Vagina (tissue), 2 donors: ENCODE data around the gene DCAF8. TPM values are rescaled to one million over a fixed set of nuclear protein-coding genes. Genes with fewer than 3 reads are reported as not detected.
A peak's percentile ranks its signal among the peaks of the same experiment; 100 is the strongest.

Source experiments
- DNase-seq, 2 donors: peaks; one replicate each; pipeline ENCODE4 v3.0.0-alpha.2; 2017; ENCODE audit errors: extremely low spot score in 2 of 2
- H3K27ac ChIP-seq: fragments of 200-600 bp; sonication (generic); one replicate; pipeline ENCODE4 v1.5.1; 2019
- H3K27me3 ChIP-seq: fragments of 200-600 bp; sonication (generic); one replicate; pipeline ENCODE4 v1.5.1; 2019
- H3K36me3 ChIP-seq, 2 donors: fragments of 200-600 bp; sonication (generic); one replicate each; pipeline ENCODE4 v1.5.1; 2017 to 2019
- H3K4me1 ChIP-seq: fragments of 200-600 bp; sonication (generic); one replicate; pipeline ENCODE4 v1.5.1; 2019
- H3K4me3 ChIP-seq, 2 donors: fragments of 200-600 bp; sonication (generic); 1 replicate in 1 of 2; 2 replicates in 1 of 2; pipeline ENCODE4 v1.5.1; 2016 to 2019
- H3K9me3 ChIP-seq: fragments of 200-600 bp; sonication (generic); one replicate; pipeline ENCODE4 v1.5.1; 2019
- POLR2A ChIP-seq, 2 donors: fragments of 450-650 bp; IDR thresholded peaks; one replicate each; pipeline ENCODE4 v1.6.1; 2017; ENCODE audit warnings: antibody characterized with exemption in 2 of 2, mild to moderate bottlenecking in 2 of 2, moderate library complexity in 2 of 2
- POLR2AphosphoS5 ChIP-seq, 2 donors: sonication (generic); formaldehyde crosslinking; IDR thresholded peaks; one replicate each; pipeline ENCODE4 v1.9.0; 2017; ENCODE audit warnings: antibody characterized with exemption in 2 of 2, mild to moderate bottlenecking in 2 of 2, low read depth in 1 of 2; ENCODE audit not compliant: insufficient read depth in 1 of 2
- intact Hi-C: fragments of 100-400 bp; cut with DNase I; formaldehyde crosslinking; loops from one replicate; pipeline ENCODE4 v1.15.1; 2023
- total RNA-seq: library from RNA; depleted of rRNA; stranded (reverse); fragments of >200 nt; gene quantifications from one replicate; pipeline ENCODE4 v1.2.3, GENCODE V29; 2016
- TF ChIP-seq, protein P1 (sequence below), 3 experiments: fragments of 450-650 bp in 2 of 3; fragments of 200-600 bp in 1 of 3; sonication (generic) in 1 of 3; IDR thresholded peaks; one replicate each; pipeline ENCODE4 v1.5.1; 2017 to 2019; ENCODE audit warnings: antibody characterized with exemption in 3 of 3, mild to moderate bottlenecking in 2 of 3, moderate library complexity in 2 of 3

The DCAF8 gene
- total RNA-seq, 1 donor from 2014 or later: 145 TPM

DNA sequence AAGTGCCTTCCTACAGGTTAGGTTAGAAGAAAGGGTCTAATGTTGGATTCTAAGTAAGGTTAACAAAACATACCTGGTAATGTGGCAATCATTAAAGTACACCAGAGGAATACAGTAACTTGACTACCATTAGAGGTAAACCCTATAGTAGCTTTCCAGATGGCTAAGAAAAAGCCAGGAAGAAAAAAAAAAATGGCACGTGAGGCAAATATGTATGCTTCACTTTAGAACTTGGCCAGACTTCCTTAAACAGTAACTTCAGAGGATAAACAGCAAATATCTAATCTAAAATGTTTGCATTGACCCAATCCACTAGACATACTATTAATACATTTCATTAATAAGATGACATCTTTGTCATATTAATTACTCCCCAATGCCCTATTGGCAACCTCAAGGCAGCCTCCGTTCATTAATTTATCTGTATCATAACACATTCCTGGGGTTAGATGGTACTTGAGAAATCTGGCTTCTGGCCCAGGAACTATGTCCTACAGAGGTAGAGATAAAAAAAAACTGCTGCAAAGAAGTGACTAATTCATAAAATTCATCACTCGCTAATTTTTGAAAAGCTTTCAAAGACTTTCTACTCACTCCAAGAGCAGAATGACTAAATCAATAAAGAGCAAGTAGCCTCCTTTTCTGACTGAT lies 5.8 kb downstream of the DCAF8 start:
- H3K9me3 ChIP-seq: no peaks in the 10 kb centered on the region
- DNase-seq: no peak
- no peak for TF ChIP-seq POLR2A (IDR thresholded peaks at IDR 0.05)
- TF ChIP-seq, protein P1, sequence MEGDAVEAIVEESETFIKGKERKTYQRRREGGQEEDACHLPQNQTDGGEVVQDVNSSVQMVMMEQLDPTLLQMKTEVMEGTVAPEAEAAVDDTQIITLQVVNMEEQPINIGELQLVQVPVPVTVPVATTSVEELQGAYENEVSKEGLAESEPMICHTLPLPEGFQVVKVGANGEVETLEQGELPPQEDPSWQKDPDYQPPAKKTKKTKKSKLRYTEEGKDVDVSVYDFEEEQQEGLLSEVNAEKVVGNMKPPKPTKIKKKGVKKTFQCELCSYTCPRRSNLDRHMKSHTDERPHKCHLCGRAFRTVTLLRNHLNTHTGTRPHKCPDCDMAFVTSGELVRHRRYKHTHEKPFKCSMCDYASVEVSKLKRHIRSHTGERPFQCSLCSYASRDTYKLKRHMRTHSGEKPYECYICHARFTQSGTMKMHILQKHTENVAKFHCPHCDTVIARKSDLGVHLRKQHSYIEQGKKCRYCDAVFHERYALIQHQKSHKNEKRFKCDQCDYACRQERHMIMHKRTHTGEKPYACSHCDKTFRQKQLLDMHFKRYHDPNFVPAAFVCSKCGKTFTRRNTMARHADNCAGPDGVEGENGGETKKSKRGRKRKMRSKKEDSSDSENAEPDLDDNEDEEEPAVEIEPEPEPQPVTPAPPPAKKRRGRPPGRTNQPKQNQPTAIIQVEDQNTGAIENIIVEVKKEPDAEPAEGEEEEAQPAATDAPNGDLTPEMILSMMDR (IDR thresholded peaks at IDR 0.05): no peak
- no peak for TF ChIP-seq POLR2AphosphoS5 (IDR thresholded peaks at IDR 0.05; ENCODE audit: insufficient read depth in 1 of 2, low read depth in 1 of 2)
- intact Hi-C loops: loop anchor here (10.0 kb wide), 1 partner anchor 52 kb away; the partner anchor contains the start of gene PEA15
- peaks cover 51% of the 10 kb centered on the region for H3K4me1 ChIP-seq
- no peaks in the 10 kb centered on the region for H3K36me3 ChIP-seq
- H3K4me3 ChIP-seq: no peak overlapping the region
- no peaks in the 10 kb centered on the region for H3K27me3 ChIP-seq
- H3K27ac ChIP-seq: no peak overlapping the region

DNA sequence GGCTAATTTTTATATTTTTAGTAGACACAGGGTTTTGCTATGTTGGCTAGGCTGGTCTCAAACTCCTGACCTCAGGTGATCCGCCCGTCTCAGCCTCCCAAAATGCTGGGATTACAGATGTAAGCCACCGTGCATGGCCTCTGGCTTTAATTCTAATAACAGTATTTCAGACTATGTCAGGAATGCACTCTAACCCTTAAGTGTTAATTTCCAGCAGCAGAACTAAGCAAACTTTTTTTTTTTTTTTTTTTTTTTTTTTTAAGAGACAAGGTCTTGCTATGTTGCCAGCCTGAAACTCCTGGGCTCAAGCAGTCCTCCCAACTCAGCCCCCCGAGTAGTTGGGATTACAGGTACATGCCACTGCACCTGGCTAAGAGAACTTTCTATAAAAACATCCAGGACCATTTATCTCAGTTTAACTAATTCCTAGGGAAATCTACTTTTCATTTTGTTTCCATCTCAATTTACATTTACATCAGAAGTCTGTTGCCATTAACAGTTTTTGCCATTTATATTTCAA lies 6.5 kb downstream of the DCAF8 start:
- no peaks in the 10 kb centered on the region for H3K27me3 ChIP-seq
- no peak overlapping the region for H3K4me3 ChIP-seq
- H3K4me1 ChIP-seq: peaks cover 51% of the 10 kb centered on the region
- intact Hi-C loops: loop anchor here (10.0 kb wide), 1 partner anchor 51 kb away; the partner anchor contains the start of gene PEA15
- H3K36me3 ChIP-seq: no peaks in the 10 kb centered on the region
- DNase-seq: no peak
- H3K9me3 ChIP-seq: no peaks in the 10 kb centered on the region
- H3K27ac ChIP-seq: no peak overlapping the region
- TF ChIP-seq POLR2A (IDR thresholded peaks at IDR 0.05): no peak
- TF ChIP-seq, protein P1 (IDR thresholded peaks at IDR 0.05): no peak
- no peak for TF ChIP-seq POLR2AphosphoS5 (IDR thresholded peaks at IDR 0.05; ENCODE audit: insufficient read depth in 1 of 2, low read depth in 1 of 2)

DNA sequence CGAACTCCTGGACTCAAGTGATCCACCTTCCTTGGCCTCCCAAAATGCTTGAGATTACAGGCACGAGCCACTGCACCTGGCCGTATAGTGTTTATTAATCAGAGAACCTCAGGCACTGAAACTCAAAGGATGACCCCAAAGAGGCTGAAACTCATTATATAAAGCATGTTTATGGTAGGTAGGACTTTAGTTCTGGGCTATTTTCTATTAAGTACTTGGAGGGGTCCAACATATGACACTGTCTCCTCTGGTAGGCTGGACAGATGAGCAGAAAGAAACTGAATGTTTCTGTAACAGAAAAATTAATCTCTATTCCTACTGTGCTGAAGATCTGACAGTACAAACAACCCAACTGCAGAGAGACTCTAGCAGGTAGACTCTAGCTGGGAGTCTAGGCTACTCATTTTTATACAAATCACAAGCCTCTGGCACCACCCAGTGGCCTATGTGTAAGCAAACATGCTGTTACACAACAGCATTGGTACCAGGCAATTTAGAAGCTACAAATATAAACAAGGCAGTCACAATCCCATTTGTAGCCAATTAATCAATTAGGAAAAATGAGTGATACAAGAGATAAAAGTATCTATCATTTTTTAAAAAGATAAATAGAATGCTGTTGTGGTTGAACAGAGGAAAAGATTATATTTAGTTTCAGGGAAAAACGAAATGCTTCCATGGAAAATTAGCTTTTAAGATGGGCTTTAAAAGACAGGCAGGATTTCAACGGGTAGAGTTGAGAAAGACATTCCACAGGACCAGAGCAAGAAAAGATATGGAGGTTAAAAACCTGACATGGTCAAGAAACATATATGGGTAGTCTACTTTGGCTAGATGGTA lies 10.4 kb downstream of the DCAF8 start:
- Histone ChIP-seq H3K36me3 (no peaks in the 10 kb centered on the region), H3K4me3 (no peak overlapping the region), H3K4me1 (peaks cover 25% of the 10 kb centered on the region), H3K9me3 (no peaks in the 10 kb centered on the region), H3K27me3 (no peaks in the 10 kb centered on the region), H3K27ac (peak overlapping the region; percentile 27)
- intact Hi-C loops: loop anchor here (10.0 kb wide), 1 partner anchor 47 kb away; the partner anchor contains the start of gene PEA15
- TF ChIP-seq POLR2A (IDR thresholded peaks at IDR 0.05) (no peak), POLR2AphosphoS5 (IDR thresholded peaks at IDR 0.05; ENCODE audit: insufficient read depth in 1 of 2, low read depth in 1 of 2) (peak in 1 of 2 donors; percentile 57)
- TF ChIP-seq, protein P1 (IDR thresholded peaks at IDR 0.05): peak in 2 of 3 experiments; percentile 65 to 84
- DNase-seq: no peak

DNA sequence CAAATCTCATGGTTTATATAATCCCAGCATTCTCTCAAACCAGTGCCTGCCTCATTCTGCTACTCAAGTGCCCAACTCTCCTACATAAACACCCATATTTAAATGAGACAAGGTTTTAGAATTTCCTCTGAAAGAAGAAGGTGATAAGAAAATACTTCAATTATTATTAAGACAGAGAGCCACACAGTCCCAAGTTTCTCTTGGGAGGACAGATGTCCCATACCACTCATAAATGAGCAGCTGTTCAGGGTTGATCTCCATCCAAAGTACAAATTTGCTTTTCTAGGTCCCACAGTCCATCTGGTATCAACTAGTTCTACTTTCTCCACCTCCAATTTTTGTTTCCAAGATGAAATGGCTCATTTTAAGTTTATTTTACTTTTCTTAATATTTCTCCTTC lies 11.3 kb downstream of the DCAF8 start:
- DNase-seq: no peak
- no peaks in the 10 kb centered on the region for H3K9me3 ChIP-seq
- intact Hi-C loops: loop anchor here (10.0 kb wide), 1 partner anchor 46 kb away; the partner anchor contains the start of gene PEA15
- TF ChIP-seq, protein P1 (IDR thresholded peaks at IDR 0.05): no peak
- TF ChIP-seq POLR2A (IDR thresholded peaks at IDR 0.05) (no peak), POLR2AphosphoS5 (IDR thresholded peaks at IDR 0.05; ENCODE audit: insufficient read depth in 1 of 2, low read depth in 1 of 2) (no peak)
- H3K4me1 ChIP-seq: peaks cover 16% of the 10 kb centered on the region
- no peaks in the 10 kb centered on the region for H3K36me3 ChIP-seq
- peak overlapping the region; percentile 27 for H3K27ac ChIP-seq
- H3K27me3 ChIP-seq: no peaks in the 10 kb centered on the region
- H3K4me3 ChIP-seq: no peak overlapping the region
